Adipocyte (in vitro differentiated cells): ENCODE measurements around the gene MAP4K1.
"Not testable (repeated sequence)": the region's sequence is repeated elsewhere in the genome, so short reads cannot be mapped to it uniquely, and the experiment has no call there.

Experiments
- DNase-seq: peaks from one replicate; pipeline ENCODE4 v3.0.0-alpha.2; 2015; ENCODE audit warnings: low read depth
- H3K27me3 ChIP-seq: replicated peaks from 2 replicates; pipeline ENCODE4 v1.7.0; 2013; ENCODE audit warnings: mild to moderate bottlenecking, low read length, moderate library complexity; ENCODE audit not compliant: control insufficient read depth, insufficient read depth
- H3K36me3 ChIP-seq: 2 replicates; pipeline ENCODE4 v1.7.0; 2013; ENCODE audit warnings: low read length, mild to moderate bottlenecking, moderate library complexity; ENCODE audit not compliant: control insufficient read depth, insufficient read depth, severe bottlenecking
- H3K4me1 ChIP-seq: 2 replicates; pipeline ENCODE4 v1.7.0; 2013; ENCODE audit warnings: mild to moderate bottlenecking, low read length, moderate library complexity; ENCODE audit not compliant: control insufficient read depth, insufficient read depth
- H3K4me3 ChIP-seq: 2 replicates; pipeline ENCODE4 v1.7.0; 2013; ENCODE audit warnings: mild to moderate bottlenecking, low read length, moderate library complexity
- H3K9ac ChIP-seq: 2 replicates; pipeline ENCODE4 v1.7.0; 2013; ENCODE audit warnings: mild to moderate bottlenecking, low read length, moderate library complexity
- H3K9me3 ChIP-seq: 2 replicates; pipeline ENCODE4 v1.7.0; 2013; ENCODE audit warnings: mild to moderate bottlenecking, low read length, moderate library complexity; ENCODE audit not compliant: control insufficient read depth

MAP4K1 gene

DNA sequence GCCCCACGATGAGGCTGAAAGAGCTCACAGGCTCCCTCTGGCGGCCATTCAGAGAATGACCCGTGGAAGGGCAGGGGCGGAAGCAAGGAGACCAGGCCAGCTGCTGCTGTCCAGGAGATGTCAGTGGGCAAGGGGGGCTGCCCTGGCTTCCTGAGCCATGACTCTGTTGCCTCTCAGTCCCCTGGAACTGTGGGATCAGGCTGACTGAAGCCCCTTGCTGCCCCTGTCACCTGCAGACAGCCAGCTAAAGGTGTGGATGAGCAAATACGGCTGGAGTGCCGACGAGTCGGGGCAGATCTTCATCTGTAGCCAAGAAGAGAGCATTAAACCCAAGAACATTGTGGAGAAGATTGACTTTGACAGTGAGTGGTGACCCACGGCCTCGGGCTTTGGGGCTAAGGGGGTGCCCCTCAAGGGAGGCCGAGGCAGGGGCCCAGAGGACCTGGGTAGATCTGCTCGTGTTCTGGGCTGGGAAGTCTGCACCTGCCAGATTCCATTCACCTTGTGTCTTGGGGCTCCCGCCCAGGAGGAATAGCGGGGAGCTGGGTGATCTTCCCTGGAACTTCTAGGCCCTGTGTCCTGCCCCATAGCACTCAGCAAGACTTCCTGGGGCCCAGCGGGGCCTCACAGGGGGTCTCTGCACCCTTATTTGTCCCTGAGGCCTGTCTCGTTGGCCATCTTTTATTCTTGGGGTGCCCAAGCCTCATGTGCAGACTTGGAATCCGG lies 17.2 kb upstream of the MAP4K1 start:
- Histone ChIP-seq H3K36me3 (peaks cover 38% of the 10 kb centered on the region), H3K4me3 (no peak overlapping the region), H3K9me3 (no peaks in the 10 kb centered on the region), H3K4me1 (no peaks in the 10 kb centered on the region), H3K27me3 (no peaks in the 10 kb centered on the region), H3K9ac (no peak overlapping the region)
- peak; percentile 88 for DNase-seq

DNA sequence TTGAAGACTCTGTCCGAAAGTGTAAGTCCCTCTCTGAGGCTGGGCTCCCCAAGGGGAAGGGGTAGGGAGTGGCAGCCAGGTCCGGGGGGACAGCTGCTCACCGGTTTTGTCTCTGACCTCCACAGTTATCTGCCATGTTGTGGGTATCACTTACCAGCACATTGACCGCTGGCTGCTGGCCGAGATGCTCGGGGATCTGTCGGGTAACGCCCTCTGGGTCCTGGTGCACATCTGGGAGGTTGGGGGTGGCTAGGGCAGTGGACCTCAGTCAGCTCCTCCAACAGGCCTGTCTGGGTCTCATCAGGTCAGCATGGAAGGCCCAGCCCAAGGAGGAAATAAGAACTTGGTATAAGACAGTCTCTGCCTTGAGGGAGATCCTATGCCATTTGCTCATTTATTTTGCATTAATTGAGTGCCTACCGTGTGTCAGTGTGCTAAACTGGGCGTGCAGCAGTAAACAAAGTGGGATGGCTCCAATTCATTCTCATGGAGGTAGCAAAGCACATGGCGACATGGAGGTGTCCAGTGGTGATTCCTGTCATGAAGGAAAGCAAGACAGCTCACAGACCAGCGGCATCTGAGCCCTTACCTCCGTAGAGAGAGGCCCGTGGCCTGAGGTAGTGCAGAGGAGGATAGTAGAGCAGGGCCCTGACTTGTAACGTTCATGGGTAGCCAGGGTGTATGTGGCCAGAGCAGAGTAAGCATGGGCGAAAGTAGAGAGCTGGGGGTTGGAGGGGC lies 14.9 kb upstream of the MAP4K1 start:
- H3K36me3 ChIP-seq = peaks cover 59% of the 10 kb centered on the region
- no peaks in the 10 kb centered on the region for H3K4me1 ChIP-seq
- H3K4me3 ChIP-seq = no peak overlapping the region
- no peak overlapping the region for H3K9ac ChIP-seq
- H3K27me3 ChIP-seq = no peaks in the 10 kb centered on the region
- no peak for DNase-seq
- H3K9me3 ChIP-seq = no peaks in the 10 kb centered on the region

- peaks cover 66% of the 10 kb centered on the region for H3K36me3 ChIP-seq
- not testable (repeated sequence) for DNase-seq, H3K4me3 ChIP-seq, H3K4me1 ChIP-seq, H3K9ac ChIP-seq, H3K9me3 ChIP-seq, H3K27me3 ChIP-seq
These were observed 14.2 kb upstream of the MAP4K1 start for GRCh38 chr19:38631811-38632475.

GRCh38 chr19:38631301-38631700 lies 13.5 kb upstream of the MAP4K1 start:
- H3K9ac ChIP-seq, H3K4me1 ChIP-seq, H3K9me3 ChIP-seq, H3K4me3 ChIP-seq, H3K27me3 ChIP-seq, DNase-seq: not testable (repeated sequence)
- peaks cover 68% of the 10 kb centered on the region for H3K36me3 ChIP-seq

DNA sequence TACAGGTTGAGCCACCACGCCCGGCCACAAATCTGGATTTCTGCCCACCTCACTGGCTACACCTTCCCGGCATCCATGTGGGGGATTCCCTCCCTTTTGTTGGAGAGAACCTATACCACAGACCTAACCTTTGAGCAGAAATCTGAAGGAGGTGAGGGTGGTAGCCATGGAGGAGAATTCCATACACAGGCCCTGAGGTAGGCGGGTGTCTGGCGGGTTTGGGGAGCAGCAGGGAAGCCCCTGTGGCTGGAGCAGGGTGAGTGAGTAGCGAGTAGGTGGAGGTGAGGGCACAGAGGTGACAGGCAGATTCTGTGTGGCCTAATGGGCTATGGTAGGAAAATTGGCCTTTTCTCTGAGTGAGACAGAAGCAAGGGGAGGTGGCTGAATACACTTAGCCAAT lies 11.8 kb upstream of the MAP4K1 start:
- DNase-seq = no peak
- Histone ChIP-seq H3K9me3 (no peaks in the 10 kb centered on the region), H3K4me1 (no peaks in the 10 kb centered on the region), H3K27me3 (no peaks in the 10 kb centered on the region), H3K36me3 (peaks cover 72% of the 10 kb centered on the region), H3K4me3 (no peak overlapping the region), H3K9ac (no peak overlapping the region)

- Histone ChIP-seq H3K9ac (no peak overlapping the region), H3K9me3 (no peaks in the 10 kb centered on the region), H3K36me3 (peaks cover 86% of the 10 kb centered on the region), H3K4me3 (no peak overlapping the region), H3K27me3 (no peaks in the 10 kb centered on the region), H3K4me1 (no peaks in the 10 kb centered on the region)
- no peak for DNase-seq
These were observed 8.6 kb upstream of the MAP4K1 start for GRCh38 chr19:38626401-38626800.

- Histone ChIP-seq H3K9me3 (no peaks in the 10 kb centered on the region), H3K4me3 (no peak overlapping the region), H3K27me3 (no peaks in the 10 kb centered on the region), H3K9ac (no peak overlapping the region), H3K36me3 (peaks cover 86% of the 10 kb centered on the region), H3K4me1 (peaks cover 6% of the 10 kb centered on the region)
- DNase-seq = no peak
These were observed 7.1 kb upstream of the MAP4K1 start for GRCh38 chr19:38624822-38625221.

DNA sequence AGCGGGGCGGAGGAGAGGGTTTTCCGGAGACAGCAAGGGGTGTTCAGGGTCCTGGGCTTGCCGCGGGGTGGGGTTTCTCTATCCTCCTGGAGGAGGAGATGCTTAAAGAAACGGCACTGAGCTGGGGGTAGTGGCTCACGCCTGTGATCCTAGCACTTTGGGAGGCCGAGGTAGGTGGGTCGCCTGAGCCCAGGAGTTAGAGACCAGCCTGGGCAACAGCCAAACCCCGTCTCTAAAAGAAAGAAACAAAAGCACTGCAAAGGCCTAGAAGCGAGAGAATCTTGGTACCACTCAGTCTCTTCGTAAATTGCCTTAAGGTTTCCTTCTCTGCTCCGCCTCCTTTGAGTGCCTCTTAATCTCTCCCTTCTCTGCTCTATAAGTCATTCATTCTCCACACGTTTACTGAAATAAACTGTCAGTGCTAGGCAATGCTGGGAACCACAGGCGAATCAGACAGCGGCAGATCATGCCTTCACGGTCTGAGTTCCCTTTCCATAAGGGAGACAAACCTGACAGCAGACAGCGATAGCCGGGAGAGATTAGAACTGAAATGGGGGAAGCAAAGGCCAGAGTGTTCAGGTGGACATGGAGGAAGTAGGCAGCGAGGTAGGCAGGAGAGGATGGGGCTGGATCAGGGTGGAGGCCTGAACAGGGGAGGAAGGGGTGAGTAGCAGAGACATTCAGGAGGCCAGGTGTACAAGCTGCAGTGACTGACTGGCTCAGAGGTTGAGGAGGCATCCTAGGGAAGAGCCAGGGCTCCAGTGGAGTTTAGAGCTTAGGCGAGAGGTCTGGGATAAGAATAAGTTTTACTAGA lies 1.8 kb upstream of the MAP4K1 start:
- no peak for DNase-seq
- H3K9ac ChIP-seq = peak overlapping the region; percentile 97
- H3K4me1 ChIP-seq = peaks cover 16% of the 10 kb centered on the region
- peak overlapping the region; percentile 90 for H3K4me3 ChIP-seq
- no peaks in the 10 kb centered on the region for H3K9me3 ChIP-seq
- H3K36me3 ChIP-seq = peaks cover 35% of the 10 kb centered on the region
- H3K27me3 ChIP-seq = no peaks in the 10 kb centered on the region

- no peaks in the 10 kb centered on the region for H3K27me3 ChIP-seq
- peak within 1 kb of the TSS; percentile 90 for H3K4me3 ChIP-seq
- peak within 1 kb of the TSS; percentile 97 for H3K9ac ChIP-seq
- peaks cover 16% of the 10 kb centered on the region for H3K4me1 ChIP-seq
- DNase-seq = peak; percentile 100
- no peaks in the 10 kb centered on the region for H3K9me3 ChIP-seq
- peaks cover 27% of the 10 kb centered on the region for H3K36me3 ChIP-seq
These were observed 1.0 kb upstream of the MAP4K1 start, which contains the start of gene EIF3K for GRCh38 chr19:38618590-38619360. EIF3K (plus strand) TSS chr19:38619188; CDS start chr19:38619269, 81 bp downstream.

DNA sequence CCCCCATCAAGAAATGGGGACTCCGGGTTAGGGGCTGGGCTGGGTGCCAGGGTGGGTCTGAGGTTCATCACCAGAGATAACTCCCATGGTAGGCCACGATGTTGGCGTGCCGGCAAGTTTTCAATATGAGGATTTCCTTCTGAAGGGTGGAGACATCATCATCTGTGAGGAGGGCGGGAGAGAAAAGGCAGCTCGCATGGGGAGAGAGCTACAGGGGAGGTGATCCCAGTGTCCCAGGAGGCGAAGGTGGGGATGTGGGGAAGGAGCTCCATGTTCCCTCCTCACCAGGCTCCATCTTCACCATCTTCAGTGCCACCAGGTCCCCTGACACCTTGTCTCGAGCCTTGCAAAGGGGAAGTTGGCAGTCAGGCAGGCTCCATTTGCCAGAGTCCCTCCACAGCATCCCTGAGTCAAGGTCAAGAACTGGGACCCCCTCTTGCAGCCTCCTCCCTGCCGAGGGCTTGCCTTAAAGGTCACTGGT lies 430 bp downstream of the MAP4K1 start:
- Histone ChIP-seq H3K27me3 (no peaks in the 10 kb centered on the region), H3K9me3 (no peaks in the 10 kb centered on the region), H3K36me3 (peaks cover 18% of the 10 kb centered on the region), H3K4me3 (no peak overlapping the region), H3K4me1 (peaks cover 16% of the 10 kb centered on the region), H3K9ac (no peak overlapping the region)
- DNase-seq = no peak
